Kidney (tissue), 14 donors: ENCODE results near the gene FHOD1. TPM values are rescaled to one million over a fixed set of nuclear protein-coding genes. Genes with fewer than 3 reads are reported as not detected.

ENCODE experiments used
- DNase-seq, 5 donors: peaks; one replicate each; pipeline ENCODE4 v3.0.0-alpha.2; 2013 to 2020
- FAIRE-seq: peaks from 2 replicates; lab custom pipeline; 2012; peaks lifted over from hg19 to GRCh38; lab: Jason Lieb, UNC
- H3K27ac ChIP-seq, 2 donors: one replicate each; pipeline ENCODE4 v1.7.0; 2013; ENCODE audit warnings: low read depth in 2 of 2, low read length in 2 of 2, inconsistent platforms in 1 of 2
- H3K27me3 ChIP-seq: one replicate; pipeline ENCODE4 v1.7.1; 2013; ENCODE audit warnings: low read length, inconsistent platforms; ENCODE audit not compliant: control insufficient read depth, insufficient read depth
- H3K36me3 ChIP-seq, 3 donors: one replicate each; pipeline versions ENCODE4 v1.7.0 to v1.7.1; 2013; ENCODE audit warnings: low read length in 3 of 3, control low read depth in 1 of 3, inconsistent platforms in 1 of 3; ENCODE audit not compliant: insufficient read depth in 3 of 3, control insufficient read depth in 2 of 3
- H3K4me1 ChIP-seq, 3 donors: one replicate each; pipeline versions ENCODE4 v1.7.0 to v1.7.1; 2013; ENCODE audit warnings: low read length in 3 of 3, inconsistent platforms in 1 of 3, low read depth in 1 of 3; ENCODE audit not compliant: control insufficient read depth in 2 of 3, insufficient read depth in 2 of 3
- H3K4me3 ChIP-seq, 3 donors: one replicate each; pipeline versions ENCODE4 v1.7.0 to v1.8.1; 2013; ENCODE audit warnings: low read length in 3 of 3, control low read depth in 1 of 3, inconsistent platforms in 1 of 3
- H3K9ac ChIP-seq, 3 donors: one replicate each; pipeline versions ENCODE4 v1.7.0 to v1.7.1; 2013; ENCODE audit warnings: low read length in 3 of 3, control low read depth in 1 of 3, inconsistent platforms in 1 of 3
- H3K9me3 ChIP-seq, 3 donors: one replicate each; pipeline versions ENCODE4 v1.7.0 to v1.7.1; 2013; ENCODE audit warnings: low read length in 3 of 3, control low read depth in 1 of 3, inconsistent platforms in 1 of 3; ENCODE audit not compliant: control insufficient read depth in 2 of 3, insufficient read depth in 1 of 3
- intact Hi-C: fragments of 100-400 bp; cut with DNase I; formaldehyde crosslinking; loops from one replicate; pipeline ENCODE4 v1.11.1; 2022
- microRNA-seq: library from miRNA; unstranded; fragments of <30 nt; microRNA quantifications from one replicate; pipeline ENCODE4 v1.2.0, GENCODE V29; 2020
- polyA plus RNA-seq: library from polyadenylated mRNA; stranded (reverse); fragments of 350-450 nt; fragmentation: Illumina TruSeq; extraction: RNeasy Lipid Tissue Mini Kit (QIAGEN cat#74804); gene quantifications from one replicate; pipeline ENCODE4 v1.2.3, GENCODE V29; 2014; ENCODE audit warnings: low read depth, low replicate concordance; ENCODE audit not compliant: insufficient read depth
- total RNA-seq: library from RNA; stranded (reverse); fragmentation: NEBNext Ultra II Directional; extraction: Animal tissue kit (Norgen Biotek cat#: 25700); gene quantifications from one replicate; pipeline ENCODE4 v1.2.1, GENCODE V29; 2021
- TF ChIP-seq, protein P1 (sequence below): IDR thresholded peaks from 3 replicates; pipeline ENCODE4 v1.5.1; 2012; ENCODE audit warnings: mild to moderate bottlenecking, moderate library complexity, borderline replicate concordance; ENCODE audit not compliant: insufficient read depth; ENCODE audit errors: extremely low read depth
- donor health status: control.
- donor health status: control.
- donor health status: control.
- donor health status: control.
- donor health status: control.
- donor health status: DM: yes; HTN: yes; CAD: no.
- donor health status: Normal renal cell carcinoma (clear cell type).

The FHOD1 gene
- total and polyA plus RNA-seq, 2 donors from 2014 or later: 21.0 to 30.4 TPM

DNA sequence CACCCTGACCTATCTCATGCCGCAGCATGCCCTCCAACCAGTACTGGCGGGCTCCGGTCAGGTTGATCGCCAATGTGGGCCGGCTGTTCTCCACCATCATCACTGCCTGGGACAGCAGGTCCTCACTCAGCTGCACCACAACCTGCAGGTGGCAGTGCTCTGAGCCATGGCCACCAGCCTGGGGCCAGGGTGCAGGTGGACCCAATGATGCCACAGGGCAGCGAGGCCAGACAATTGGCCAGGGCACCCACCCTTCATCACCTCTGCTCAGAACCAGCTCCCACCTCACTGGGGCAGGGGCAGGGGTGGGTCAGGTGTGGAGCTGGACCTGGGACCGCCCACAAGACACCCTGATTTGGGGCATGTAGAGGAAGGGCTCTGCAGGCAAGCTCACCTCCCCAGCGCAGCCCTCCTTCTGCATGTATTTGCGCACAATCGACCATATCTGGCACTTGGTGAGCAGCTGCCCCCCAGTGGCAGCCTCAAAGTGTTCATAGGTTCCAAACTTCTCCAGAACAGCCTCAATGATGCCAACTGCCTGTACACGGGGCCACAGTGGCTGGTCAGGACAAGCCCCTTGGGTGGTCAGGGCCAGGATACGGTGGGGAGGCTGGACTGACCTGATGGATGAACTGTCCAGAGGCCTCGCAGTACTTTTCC, 67.7 kb downstream of the FHOD1 start:
- DNase-seq (no peak), FAIRE-seq (no peak)
- Histone ChIP-seq H3K27ac (no peak overlapping the region), H3K27me3 (peaks cover 9% of the 10 kb centered on the region), H3K9me3 (no peaks in the 10 kb centered on the region), H3K4me3 (no peak overlapping the region), H3K4me1 (peaks cover 0 to 28% (median 9%) of the 10 kb centered on the region in 3 donors), H3K9ac (no peak overlapping the region), H3K36me3 (no peaks in the 10 kb centered on the region)
- TF ChIP-seq, protein P1, sequence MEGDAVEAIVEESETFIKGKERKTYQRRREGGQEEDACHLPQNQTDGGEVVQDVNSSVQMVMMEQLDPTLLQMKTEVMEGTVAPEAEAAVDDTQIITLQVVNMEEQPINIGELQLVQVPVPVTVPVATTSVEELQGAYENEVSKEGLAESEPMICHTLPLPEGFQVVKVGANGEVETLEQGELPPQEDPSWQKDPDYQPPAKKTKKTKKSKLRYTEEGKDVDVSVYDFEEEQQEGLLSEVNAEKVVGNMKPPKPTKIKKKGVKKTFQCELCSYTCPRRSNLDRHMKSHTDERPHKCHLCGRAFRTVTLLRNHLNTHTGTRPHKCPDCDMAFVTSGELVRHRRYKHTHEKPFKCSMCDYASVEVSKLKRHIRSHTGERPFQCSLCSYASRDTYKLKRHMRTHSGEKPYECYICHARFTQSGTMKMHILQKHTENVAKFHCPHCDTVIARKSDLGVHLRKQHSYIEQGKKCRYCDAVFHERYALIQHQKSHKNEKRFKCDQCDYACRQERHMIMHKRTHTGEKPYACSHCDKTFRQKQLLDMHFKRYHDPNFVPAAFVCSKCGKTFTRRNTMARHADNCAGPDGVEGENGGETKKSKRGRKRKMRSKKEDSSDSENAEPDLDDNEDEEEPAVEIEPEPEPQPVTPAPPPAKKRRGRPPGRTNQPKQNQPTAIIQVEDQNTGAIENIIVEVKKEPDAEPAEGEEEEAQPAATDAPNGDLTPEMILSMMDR: no peak
- intact Hi-C loops: no loop called here

Small RNAs within 50 kb of the gene (microRNA-seq; reads per million reads assigned to microRNA genes)
- 184 reads per million, percentile 62 among the genes with 10 or more reads in this experiment for gene MIR328

Other genes with a start within 250 kb of the FHOD1 start
- 57.3 TPM for gene CBFB, start 218.3 kb downstream of the FHOD1 start, total RNA-seq
- gene CBFB, start 218.3 kb downstream of the FHOD1 start, polyA plus RNA-seq: 9.7 TPM
- gene PHAF1, start 137.5 kb downstream of the FHOD1 start, total RNA-seq: 16.9 TPM
- gene PHAF1, start 137.5 kb downstream of the FHOD1 start, polyA plus RNA-seq: 14.3 TPM
- gene B3GNT9, start 96.5 kb downstream of the FHOD1 start, total RNA-seq: 16.7 TPM
- gene B3GNT9, start 96.5 kb downstream of the FHOD1 start, polyA plus RNA-seq: 12.1 TPM
- 27.1 TPM for gene TRADD, start 87.6 kb downstream of the FHOD1 start, total RNA-seq
- 30.2 TPM for gene TRADD, start 87.6 kb downstream of the FHOD1 start, polyA plus RNA-seq
- 19.8 TPM for gene FBXL8, start 87.5 kb downstream of the FHOD1 start, total RNA-seq
- gene FBXL8, start 87.5 kb downstream of the FHOD1 start, polyA plus RNA-seq: 9.5 TPM
- 37.9 TPM for gene HSF4, start 82.7 kb downstream of the FHOD1 start, total RNA-seq
- 26.7 TPM for gene HSF4, start 82.7 kb downstream of the FHOD1 start, polyA plus RNA-seq
- 36.4 TPM for gene NOL3, start 76.9 kb downstream of the FHOD1 start, total RNA-seq
- gene NOL3, start 76.9 kb downstream of the FHOD1 start, polyA plus RNA-seq: 35.3 TPM
- 38.8 TPM for gene MATCAP1, start 63.5 kb downstream of the FHOD1 start, total RNA-seq
- gene MATCAP1, start 63.5 kb downstream of the FHOD1 start, polyA plus RNA-seq: 15.5 TPM
- 7.2 TPM for gene EXOC3L1, start 57.3 kb downstream of the FHOD1 start, total RNA-seq
- 9.9 TPM for gene EXOC3L1, start 57.3 kb downstream of the FHOD1 start, polyA plus RNA-seq
- 54.4 TPM for gene E2F4, start 55.3 kb downstream of the FHOD1 start, total RNA-seq
- gene E2F4, start 55.3 kb downstream of the FHOD1 start, polyA plus RNA-seq: 39.1 TPM
- 24.2 TPM for gene ELMO3, start 48.4 kb downstream of the FHOD1 start, total RNA-seq
- 33.1 TPM for gene ELMO3, start 48.4 kb downstream of the FHOD1 start, polyA plus RNA-seq
- gene TMEM208, start 20.4 kb downstream of the FHOD1 start, total RNA-seq: 47.1 TPM
- gene TMEM208, start 20.4 kb downstream of the FHOD1 start, polyA plus RNA-seq: 145 TPM
- 1.1 TPM for gene SLC9A5, start 1.5 kb upstream of the FHOD1 start, total RNA-seq
- gene SLC9A5, start 1.5 kb upstream of the FHOD1 start, polyA plus RNA-seq: 0.92 TPM
- gene PLEKHG4, start 32.1 kb upstream of the FHOD1 start, total RNA-seq: 10.1 TPM
- 2.6 TPM for gene PLEKHG4, start 32.1 kb upstream of the FHOD1 start, polyA plus RNA-seq
- 0.31 TPM for gene KCTD19, start 79.3 kb upstream of the FHOD1 start, total RNA-seq
- not detected for gene KCTD19, start 79.3 kb upstream of the FHOD1 start, polyA plus RNA-seq
- gene LRRC36, start 79.3 kb upstream of the FHOD1 start, total RNA-seq: 2.6 TPM
- gene LRRC36, start 79.3 kb upstream of the FHOD1 start, polyA plus RNA-seq: 3.1 TPM
- gene TPPP3, start 146.0 kb upstream of the FHOD1 start, total RNA-seq: 8.2 TPM
- 108 TPM for gene TPPP3, start 146.0 kb upstream of the FHOD1 start, polyA plus RNA-seq
- gene ZDHHC1, start 169.0 kb upstream of the FHOD1 start, total RNA-seq: 23.6 TPM
- gene ZDHHC1, start 169.0 kb upstream of the FHOD1 start, polyA plus RNA-seq: 14.6 TPM
- gene HSD11B2, start 183.6 kb upstream of the FHOD1 start, total RNA-seq: 139 TPM
- 1,022 TPM for gene HSD11B2, start 183.6 kb upstream of the FHOD1 start, polyA plus RNA-seq
- gene ATP6V0D1, start 233.7 kb upstream of the FHOD1 start, total RNA-seq: 100 TPM
- 208 TPM for gene ATP6V0D1, start 233.7 kb upstream of the FHOD1 start, polyA plus RNA-seq
- not detected for gene AGRP, start 236.1 kb upstream of the FHOD1 start, total RNA-seq
- gene AGRP, start 236.1 kb upstream of the FHOD1 start, polyA plus RNA-seq: 2.7 TPM